K562 (cell line): ENCODE data around the gene LRRC49. TPM values are rescaled to one million over a fixed set of nuclear protein-coding genes. Genes with fewer than 3 reads are reported as not detected.

Source experiments
- ATAC-seq: fragments of 200-7000 bp; cut with Tn5 transposase; 3 replicates; pipeline ENCODE4 v1.9.1; 2020; ENCODE audit warnings: moderate library complexity
- BruUV-seq: library from RNA; stranded (reverse); fragments of 400-500 nt; replicated peaks from 2 replicates; lab custom pipeline; 2021; lab: Mats Ljungman, UMichigan
- CTCF ChIA-PET: fragments of 300-600 bp; formaldehyde crosslinking; extraction: SDS; loops from one replicate; lab custom pipeline; 2021; ENCODE audit warnings: low intra/inter-chr PET ratio; lab: Yijun Ruan, JAX
- POLR2A ChIA-PET: fragments of 300-600, 350-650 bp; sonication (Branson Sonifier 250); formaldehyde crosslinking; extraction: SDS; loops from one replicate; lab custom pipeline; 2021; ENCODE audit warnings: antibody characterized with exemption, inconsistent platforms; lab: Yijun Ruan, JAX
- DNase-seq, 4 experiments: peaks; one replicate each; pipeline versions ENCODE4 v3.0.0 to v3.0.0-alpha.2; 2011 to 2018; ENCODE audit warnings: low spot score in 3 of 4, mixed read lengths in 3 of 4; ENCODE audit errors: extremely low read depth in 1 of 4
- FAIRE-seq: peaks from 2 replicates; lab custom pipeline; 2011; peaks lifted over from hg19 to GRCh38; lab: Jason Lieb, UNC
- H2AFZ ChIP-seq: 2 replicates; pipeline ENCODE4 v1.6.0; 2011; ENCODE audit warnings: low read depth, low read length, control low read depth, inconsistent platforms
- H3K27ac ChIP-seq: fragments of 200-600 bp; 3 replicates; pipeline ENCODE4 v1.8.0; 2011; ENCODE audit warnings: low read depth, mild to moderate bottlenecking, control low read depth, inconsistent platforms, low read length, moderate library complexity, mixed read lengths; ENCODE audit errors: extremely low read depth
- H3K27me3 ChIP-seq, 2 experiments: fragments of 300-600 bp in 1 of 2; 2 replicates in 1 of 2; 3 replicates in 1 of 2; pipeline versions ENCODE4 v1.6.0 to v1.8.0; 2011; ENCODE audit warnings: inconsistent platforms in 2 of 2, low read length in 2 of 2, mild to moderate bottlenecking in 1 of 2, mixed read lengths in 1 of 2, moderate library complexity in 1 of 2; ENCODE audit not compliant: control insufficient read depth in 2 of 2, insufficient read depth in 2 of 2
- H3K36me3 ChIP-seq: fragments of 300-600 bp; 3 replicates; pipeline ENCODE4 v1.8.0; 2011; ENCODE audit warnings: mild to moderate bottlenecking, low read length, inconsistent platforms; ENCODE audit not compliant: control insufficient read depth, insufficient read depth
- H3K4me1 ChIP-seq, 2 experiments: fragments of 200-600 bp in 1 of 2; replicated peaks in 1 of 2; 2 replicates in 1 of 2; 3 replicates in 1 of 2; pipeline versions ENCODE4 v1.5.1 to v1.8.0; 2011; ENCODE audit warnings: inconsistent platforms in 2 of 2, low read length in 2 of 2, mild to moderate bottlenecking in 1 of 2, mixed read lengths in 1 of 2, moderate library complexity in 1 of 2; ENCODE audit not compliant: control insufficient read depth in 2 of 2, insufficient read depth in 2 of 2
- H3K4me2 ChIP-seq: 2 replicates; pipeline ENCODE4 v1.6.1; 2011; ENCODE audit warnings: low read length, control low read depth, inconsistent platforms, mixed read lengths; ENCODE audit not compliant: insufficient read depth
- H3K4me3 ChIP-seq: fragments of 200-600 bp; sonication (generic), shearing (Covaris generic); 2 replicates; pipeline ENCODE4 v1.5.1; 2016; ENCODE audit warnings: control low read depth, inconsistent platforms
- H3K79me2 ChIP-seq: fragments of 200-600 bp; 3 replicates; pipeline ENCODE4 v1.8.0; 2011; ENCODE audit warnings: low read length, inconsistent platforms; ENCODE audit not compliant: control insufficient read depth, insufficient read depth
- H3K9ac ChIP-seq, 2 experiments: 2 replicates each; pipeline versions ENCODE4 v1.6.0 to v1.6.1; 2011; ENCODE audit warnings: low read depth in 2 of 2, low read length in 2 of 2, control low read depth in 1 of 2, inconsistent platforms in 1 of 2, mild to moderate bottlenecking in 1 of 2, mixed read lengths in 1 of 2; ENCODE audit not compliant: insufficient read depth in 1 of 2
- H3K9me1 ChIP-seq: one replicate; pipeline ENCODE4 v1.6.0; 2011; ENCODE audit warnings: inconsistent platforms, mild to moderate bottlenecking, low read length, moderate library complexity; ENCODE audit not compliant: control insufficient read depth, insufficient read depth
- H3K9me3 ChIP-seq: replicated peaks from 2 replicates; pipeline ENCODE4 v1.5.1; 2011; ENCODE audit warnings: low read depth, low read length, inconsistent platforms; ENCODE audit not compliant: control insufficient read depth, insufficient read depth
- H4K20me1 ChIP-seq: replicated peaks from 2 replicates; pipeline ENCODE4 v1.6.1; 2011; ENCODE audit warnings: low read length, inconsistent platforms, mixed read lengths; ENCODE audit not compliant: control insufficient read depth, insufficient read depth
- DIDO1 ChIP-seq: fragments of 450-650 bp; IDR thresholded peaks from 2 replicates; pipeline ENCODE4 v1.6.1; 2016; ENCODE audit warnings: low read depth, missing biosample characterization, missing genetic modification characterization
- HDAC6 ChIP-seq: IDR thresholded peaks from 2 replicates; pipeline ENCODE4 v1.6.1; 2012; ENCODE audit warnings: low read depth, mild to moderate bottlenecking, control low read depth, inconsistent platforms, low read length, moderate library complexity
- HMG20A ChIP-seq: fragments of 450-650 bp; formaldehyde crosslinking; conservative IDR thresholded peaks from 2 replicates; pipeline ENCODE4 v1.4.0; 2020; ENCODE audit warnings: mild to moderate bottlenecking, mixed read lengths
- NR0B1 ChIP-seq: fragments of 450-650 bp; IDR thresholded peaks from one replicate; pipeline ENCODE4 v1.6.1; 2018; ENCODE audit warnings: mild to moderate bottlenecking, moderate library complexity; ENCODE audit not compliant: partially characterized antibody
- NR2F6 ChIP-seq: fragments of 450-650 bp; formaldehyde crosslinking; IDR thresholded peaks from 2 replicates; pipeline ENCODE4 v1.4.0; 2020; ENCODE audit warnings: mild to moderate bottlenecking
- RNF2 ChIP-seq: sonication (generic); IDR thresholded peaks from 2 replicates; pipeline ENCODE4 v1.6.1; 2016
- SIN3A ChIP-seq, 2 experiments: fragments of 150-350 bp in 1 of 2; IDR thresholded peaks; 2 replicates each; pipeline ENCODE4 v1.6.1; 2011 to 2016; ENCODE audit warnings: borderline replicate concordance in 2 of 2, low read depth in 2 of 2, low read length in 2 of 2, mild to moderate bottlenecking in 2 of 2, moderate library complexity in 2 of 2; ENCODE audit not compliant: control insufficient read depth in 1 of 2
- SP1 ChIP-seq: sonication (generic); formaldehyde crosslinking; IDR thresholded peaks from 2 replicates; pipeline ENCODE4 v1.8.1; 2022; ENCODE audit warnings: mild to moderate bottlenecking, missing genetic modification reagents
- SREBF1 ChIP-seq: fragments of 150-350 bp; IDR thresholded peaks from 2 replicates; pipeline ENCODE4 v1.6.1; 2014; ENCODE audit warnings: antibody characterized with exemption, low read depth, low read length, borderline replicate concordance
- SRSF9 ChIP-seq: fragments of 200-400 bp; formaldehyde crosslinking; IDR thresholded peaks from 2 replicates; pipeline ENCODE4 v1.6.1; 2017; ENCODE audit warnings: low read depth, low read length, borderline replicate concordance
- TEAD1 ChIP-seq, 2 experiments: fragments of 450-650 bp in 1 of 2; sonication (generic) in 1 of 2; formaldehyde crosslinking; IDR thresholded peaks; 2 replicates each; pipeline versions ENCODE4 v1.4.0 to v1.8.0; 2020 to 2022; ENCODE audit warnings: mild to moderate bottlenecking in 2 of 2, missing genetic modification reagents in 1 of 2
- ZNF184 ChIP-seq: sonication (generic); formaldehyde crosslinking; IDR thresholded peaks from 2 replicates; pipeline ENCODE4 v1.5.0; 2020; ENCODE audit warnings: missing genetic modification reagents
- ZNF644 ChIP-seq: fragments of 200-800 bp; sonication (Bioruptor generic); IDR thresholded peaks from 2 replicates; pipeline ENCODE4 v1.6.1; 2016; ENCODE audit warnings: low read depth, missing genetic modification characterization, missing compliant biosample characterization
- ZNF75A ChIP-seq: fragments of 450-650 bp; formaldehyde crosslinking; IDR thresholded peaks from 2 replicates; pipeline ENCODE4 v1.4.0; 2020; ENCODE audit warnings: mild to moderate bottlenecking
- WGBS: fragments of 100-300 bp; shearing (Covaris generic); methylation state at CpG from one replicate; pipeline ENCODE4 v1.1.6; 2016; ENCODE audit warnings: low coverage, mixed read lengths; ENCODE audit not compliant: insufficient coverage; ENCODE audit errors: missing lambda C conversion rate; 5-methylcytosine and 5-hydroxymethylcytosine counted together
- in situ Hi-C: fragments of 300-500 bp; cut with MboI; formaldehyde crosslinking; loops from 4 replicates; pipeline ENCODE4 v1.15.0; 2018; ENCODE audit warnings: inconsistent platforms, mixed read lengths
- intact Hi-C: fragments of 100-400 bp; cut with micrococcal nuclease; formaldehyde crosslinking; loops from 2 replicates; pipeline ENCODE4 v1.14.2; 2022
- polyA plus RNA-seq, 8 experiments: library from polyadenylated mRNA; depleted of rRNA in 4 of 8; stranded (reverse) in 5 of 8; unstranded in 3 of 8; fragments of >200 nt; fragmentation: Nextera tagmentation in 2 of 8; fragmentation: Illumina TruSeq in 1 of 8; extraction: Ambion mirVana in 2 of 8; extraction: Trizol in 1 of 8; gene quantifications; 2 replicates each; pipeline versions ENCODE4 v1.2.1 to v1.2.3, GENCODE V29; 2011 to 2014; ENCODE audit warnings: inconsistent platforms in 1 of 8, missing spikeins in 1 of 8
- total RNA-seq, 7 experiments: library from RNA; depleted of rRNA in 6 of 7; stranded (reverse); fragments of >200 nt in 6 of 7; fragmentation: Illumina TruSeq in 2 of 7; extraction: Trizol in 2 of 7; gene quantifications; 2 replicates each; pipeline versions ENCODE4 v1.2.1 to v1.2.3, GENCODE V29; 2011 to 2021; ENCODE audit warnings: low replicate concordance in 1 of 7

The LRRC49 gene
- total and polyA plus RNA-seq, 9 of the 15 experiments (the other 6 are each of a cell fraction or from before 2014, with no cell fraction given), result 0.32 TPM; not detected in 8

GRCh38 chr15:70855764-70856163 is 36.9 kb upstream of the LRRC49 start:
- in situ Hi-C loops (no loop called here), intact Hi-C loops (no loop called here)
- Histone ChIP-seq H3K9ac (no peak overlapping the region), H3K9me3 (no peaks in the 10 kb centered on the region), H3K4me2 (no peak overlapping the region), H2AFZ (no peak overlapping the region), H3K4me1 (no peaks in the 10 kb centered on the region; a peak in 1 of 5 replicates), H4K20me1 (no peaks in the 10 kb centered on the region), H3K9me1 (no peaks in the 10 kb centered on the region), H3K79me2 (no peaks in the 10 kb centered on the region), H3K4me3 (no peak overlapping the region), H3K27me3 (peaks cover 2 to 8% of the 10 kb centered on the region in 2 experiments; a peak in 3 of 5 replicates), H3K36me3 (no peaks in the 10 kb centered on the region), H3K27ac (no peak overlapping the region)
- ChIA-PET CTCF (no interaction called here), POLR2A (no interaction called here)
- ATAC-seq (no peak), DNase-seq (no peak), FAIRE-seq (no peak)
- no TSS peak for BruUV-seq
- WGBS, result 0% methylated on average over 2 of the region's 2 CpGs
- TF ChIP-seq RNF2 (no peak), NR0B1 (no peak), SRSF9 (no peak), HDAC6 (no peak), SP1 (CRISPR knock-in tag) (no peak), SREBF1 (no peak), SIN3A (IDR thresholded peaks at IDR 0.05; ENCODE audit: borderline replicate concordance in 2 of 2, control insufficient read depth in 1 of 2, low read depth in 2 of 2, low read length in 2 of 2) (no peak), DIDO1 (tag) (no peak), ZNF75A (no peak), TEAD1 (CRISPR knock-in tag; IDR thresholded peaks at IDR 0.05) (no peak), HMG20A (CRISPR knock-in tag) (no peak), ZNF644 (tag) (no peak), ZNF184 (CRISPR knock-in tag) (no peak), NR2F6 (no peak)
